HepG2 (cell line): Measurements from ENCODE around the gene TNKS1BP1. TPM values are rescaled to one million over a fixed set of nuclear protein-coding genes. Genes with fewer than 3 reads are reported as not detected.

Experiments used
- ATF1 ChIP-seq: IDR thresholded peaks from 2 replicates; pipeline ENCODE4 v1.6.1; 2016; ENCODE audit warnings: mild to moderate bottlenecking, control low read depth
- BCL6 ChIP-seq: IDR thresholded peaks from 2 replicates; pipeline ENCODE4 v1.6.1; 2016; ENCODE audit warnings: missing genetic modification reagents, missing compliant biosample characterization
- EEA1 ChIP-seq: sonication (generic); formaldehyde crosslinking; IDR thresholded peaks from 2 replicates; pipeline ENCODE4 v1.5.1; 2020; ENCODE audit warnings: mild to moderate bottlenecking, missing genetic modification reagents, borderline replicate concordance
- EZH2 ChIP-seq: conservative IDR thresholded peaks from 2 replicates; pipeline ENCODE4 v1.6.1; 2012; ENCODE audit warnings: mild to moderate bottlenecking, low read depth, low read length, moderate library complexity
- KDM5A ChIP-seq: fragments of 200-600 bp; sonication (generic); IDR thresholded peaks from 2 replicates; pipeline ENCODE4 v1.7.0; 2018; ENCODE audit warnings: antibody characterized with exemption, mild to moderate bottlenecking, low read length, borderline replicate concordance
- PITX1 ChIP-seq: sonication (generic); formaldehyde crosslinking; IDR thresholded peaks from 2 replicates; pipeline ENCODE4 v1.5.1; 2020; ENCODE audit warnings: mild to moderate bottlenecking, missing genetic modification reagents
- RXRB ChIP-seq: IDR thresholded peaks from 2 replicates; pipeline ENCODE4 v1.6.1; 2016; ENCODE audit warnings: borderline replicate concordance, missing genetic modification reagents, missing compliant biosample characterization
- SIX1 ChIP-seq: sonication (generic); formaldehyde crosslinking; IDR thresholded peaks from 2 replicates; pipeline ENCODE4 v1.4.0; 2020; ENCODE audit warnings: missing genetic modification reagents, borderline replicate concordance
- SP1 ChIP-seq, 2 experiments: fragments of 450-650 bp in 1 of 2; sonication (generic) in 1 of 2; formaldehyde crosslinking in 1 of 2; IDR thresholded peaks; 2 replicates each; pipeline versions ENCODE4 v1.4.0 to v1.6.1; 2016 to 2020; ENCODE audit warnings: missing genetic modification reagents in 1 of 2
- TMF1 ChIP-seq: sonication (generic); formaldehyde crosslinking; IDR thresholded peaks from 2 replicates; pipeline ENCODE4 v1.8.1; 2022; ENCODE audit warnings: low read depth, missing genetic modification reagents
- ZBTB1 ChIP-seq: sonication (generic); formaldehyde crosslinking; IDR thresholded peaks from 2 replicates; pipeline ENCODE4 v1.4.0; 2020; ENCODE audit warnings: missing genetic modification reagents, borderline replicate concordance
- ZBTB21 ChIP-seq: sonication (generic); formaldehyde crosslinking; IDR thresholded peaks from 2 replicates; pipeline ENCODE4 v1.4.0; 2020; ENCODE audit warnings: missing genetic modification reagents
- ZBTB38 ChIP-seq: sonication (generic); formaldehyde crosslinking; IDR thresholded peaks from 2 replicates; pipeline ENCODE4 v1.5.1; 2020; ENCODE audit warnings: mild to moderate bottlenecking, missing genetic modification reagents
- ZBTB42 ChIP-seq: sonication (generic); formaldehyde crosslinking; IDR thresholded peaks from 2 replicates; pipeline ENCODE4 v1.5.0; 2020; ENCODE audit warnings: mild to moderate bottlenecking, missing genetic modification reagents
- ZNF326 ChIP-seq: sonication (generic); formaldehyde crosslinking; IDR thresholded peaks from 2 replicates; pipeline ENCODE4 v1.4.0; 2020; ENCODE audit warnings: missing genetic modification reagents, borderline replicate concordance
- ZNF510 ChIP-seq: sonication (generic); formaldehyde crosslinking; IDR thresholded peaks from 2 replicates; pipeline ENCODE4 v1.4.0; 2020; ENCODE audit warnings: low read depth, mild to moderate bottlenecking, missing genetic modification reagents
- ZNF572 ChIP-seq: sonication (generic); formaldehyde crosslinking; IDR thresholded peaks from 2 replicates; pipeline ENCODE4 v1.5.1; 2020; ENCODE audit warnings: mild to moderate bottlenecking, missing genetic modification reagents
- ZNF605 ChIP-seq: sonication (generic); formaldehyde crosslinking; IDR thresholded peaks from 2 replicates; pipeline ENCODE4 v1.8.0; 2022; ENCODE audit warnings: mild to moderate bottlenecking, missing genetic modification reagents
- polyA plus RNA-seq, 8 experiments: library from polyadenylated mRNA; depleted of rRNA in 3 of 8; stranded (reverse) in 7 of 8; unstranded in 1 of 8; fragments of >200 nt; fragmentation: Illumina TruSeq in 4 of 8; extraction: Trizol in 4 of 8; gene quantifications; 2 replicates each; pipeline versions ENCODE4 v1.2.1 to v1.2.3, GENCODE V29; 2011 to 2016; ENCODE audit warnings: low read depth in 4 of 8, missing spikeins in 1 of 8, mixed read lengths in 1 of 8; ENCODE audit not compliant: insufficient read depth in 1 of 8
- total RNA-seq, 5 experiments: library from RNA; depleted of rRNA; stranded (reverse); fragments of >200 nt; fragmentation: Illumina TruSeq; extraction: Trizol; gene quantifications; 2 replicates each; pipeline ENCODE4 v1.2.3, GENCODE V29; 2016; ENCODE audit warnings: low read depth in 1 of 5
- TF ChIP-seq, protein P1 (sequence below): sonication (generic); formaldehyde crosslinking; IDR thresholded peaks from 2 replicates; pipeline ENCODE4 v1.4.0; 2020; ENCODE audit warnings: low read depth, missing genetic modification reagents
- TF ChIP-seq, protein P2 (sequence below): conservative IDR thresholded peaks from 2 replicates; pipeline ENCODE4 v1.6.1; 2018; ENCODE audit warnings: missing genetic modification reagents
- TF ChIP-seq, protein P3 (sequence below): sonication (generic); formaldehyde crosslinking; IDR thresholded peaks from 2 replicates; pipeline ENCODE4 v1.4.0; 2020; ENCODE audit warnings: missing genetic modification reagents
- TF ChIP-seq, protein P4 (sequence below): sonication (generic); formaldehyde crosslinking; IDR thresholded peaks from 2 replicates; pipeline ENCODE4 v1.4.0; 2020; ENCODE audit warnings: missing genetic modification reagents, low read depth, mild to moderate bottlenecking, borderline replicate concordance
- TF ChIP-seq, protein P5 (sequence below): sonication (generic); formaldehyde crosslinking; IDR thresholded peaks from 2 replicates; pipeline ENCODE4 v1.5.0; 2020; ENCODE audit warnings: missing genetic modification reagents

Gene TNKS1BP1
- total and polyA plus RNA-seq, 2 of the 13 experiments (the other 11 are each of a cell fraction or from before 2014, with no cell fraction given): 13.7 to 15.0 TPM

DNA sequence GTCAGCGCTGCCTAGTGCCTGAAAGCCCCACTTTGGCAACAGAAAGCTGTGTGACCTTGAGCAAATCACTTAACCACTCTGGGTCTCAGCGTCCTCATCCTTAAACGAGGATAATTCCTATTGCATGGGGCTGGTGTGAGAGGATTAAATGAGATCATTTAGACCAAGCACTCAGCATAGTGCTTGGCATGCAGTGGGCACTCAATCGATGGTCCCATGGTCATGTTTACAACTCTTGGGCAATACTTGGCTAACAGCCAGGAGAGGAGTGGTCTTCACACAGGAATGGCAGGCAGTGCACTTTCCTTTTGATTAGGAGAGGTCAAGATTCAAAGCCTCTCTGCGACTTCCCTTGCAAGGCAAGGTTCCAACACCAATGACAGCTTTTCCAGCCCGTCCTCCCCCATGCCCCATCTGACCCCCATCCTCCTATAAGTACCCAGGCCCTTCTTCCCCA lies 14.1 kb downstream of the TNKS1BP1 start (continued):
- TF ChIP-seq, protein P1, sequence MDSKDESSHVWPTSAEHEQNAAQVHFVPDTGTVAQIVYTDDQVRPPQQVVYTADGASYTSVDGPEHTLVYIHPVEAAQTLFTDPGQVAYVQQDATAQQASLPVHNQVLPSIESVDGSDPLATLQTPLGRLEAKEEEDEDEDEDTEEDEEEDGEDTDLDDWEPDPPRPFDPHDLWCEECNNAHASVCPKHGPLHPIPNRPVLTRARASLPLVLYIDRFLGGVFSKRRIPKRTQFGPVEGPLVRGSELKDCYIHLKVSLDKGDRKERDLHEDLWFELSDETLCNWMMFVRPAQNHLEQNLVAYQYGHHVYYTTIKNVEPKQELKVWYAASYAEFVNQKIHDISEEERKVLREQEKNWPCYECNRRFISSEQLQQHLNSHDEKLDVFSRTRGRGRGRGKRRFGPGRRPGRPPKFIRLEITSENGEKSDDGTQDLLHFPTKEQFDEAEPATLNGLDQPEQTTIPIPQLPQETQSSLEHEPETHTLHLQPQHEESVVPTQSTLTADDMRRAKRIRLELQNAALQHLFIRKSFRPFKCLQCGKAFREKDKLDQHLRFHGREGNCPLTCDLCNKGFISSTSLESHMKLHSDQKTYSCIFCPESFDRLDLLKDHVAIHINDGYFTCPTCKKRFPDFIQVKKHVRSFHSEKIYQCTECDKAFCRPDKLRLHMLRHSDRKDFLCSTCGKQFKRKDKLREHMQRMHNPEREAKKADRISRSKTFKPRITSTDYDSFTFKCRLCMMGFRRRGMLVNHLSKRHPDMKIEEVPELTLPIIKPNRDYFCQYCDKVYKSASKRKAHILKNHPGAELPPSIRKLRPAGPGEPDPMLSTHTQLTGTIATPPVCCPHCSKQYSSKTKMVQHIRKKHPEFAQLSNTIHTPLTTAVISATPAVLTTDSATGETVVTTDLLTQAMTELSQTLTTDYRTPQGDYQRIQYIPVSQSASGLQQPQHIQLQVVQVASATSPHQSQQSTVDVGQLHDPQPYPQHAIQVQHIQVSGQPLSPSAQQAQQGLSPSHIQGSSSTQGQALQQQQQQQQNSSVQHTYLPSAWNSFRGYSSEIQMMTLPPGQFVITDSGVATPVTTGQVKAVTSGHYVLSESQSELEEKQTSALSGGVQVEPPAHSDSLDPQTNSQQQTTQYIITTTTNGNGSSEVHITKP (CRISPR knock-in tag): no peak
- TF ChIP-seq PITX1 (CRISPR knock-in tag) (no peak), ZBTB21 (CRISPR knock-in tag) (no peak), SP1 (IDR thresholded peaks at IDR 0.05) (no peak), SP1 (CRISPR knock-in tag; IDR thresholded peaks at IDR 0.05) (no peak), ZBTB42 (CRISPR knock-in tag) (no peak), EZH2 (no peak), RXRB (CRISPR knock-in tag) (peak; percentile 47), ZNF605 (CRISPR knock-in tag) (no peak), KDM5A (no peak), ZBTB1 (CRISPR knock-in tag) (no peak), ATF1 (CRISPR knock-in tag) (no peak), SIX1 (CRISPR knock-in tag) (no peak), ZNF572 (CRISPR knock-in tag) (no peak), ZNF326 (CRISPR knock-in tag) (no peak), TMF1 (no peak), EEA1 (CRISPR knock-in tag) (no peak), BCL6 (CRISPR knock-in tag) (peak; percentile 70), ZNF510 (CRISPR knock-in tag) (no peak), ZBTB38 (CRISPR knock-in tag) (no peak)
- TF ChIP-seq, protein P2, sequence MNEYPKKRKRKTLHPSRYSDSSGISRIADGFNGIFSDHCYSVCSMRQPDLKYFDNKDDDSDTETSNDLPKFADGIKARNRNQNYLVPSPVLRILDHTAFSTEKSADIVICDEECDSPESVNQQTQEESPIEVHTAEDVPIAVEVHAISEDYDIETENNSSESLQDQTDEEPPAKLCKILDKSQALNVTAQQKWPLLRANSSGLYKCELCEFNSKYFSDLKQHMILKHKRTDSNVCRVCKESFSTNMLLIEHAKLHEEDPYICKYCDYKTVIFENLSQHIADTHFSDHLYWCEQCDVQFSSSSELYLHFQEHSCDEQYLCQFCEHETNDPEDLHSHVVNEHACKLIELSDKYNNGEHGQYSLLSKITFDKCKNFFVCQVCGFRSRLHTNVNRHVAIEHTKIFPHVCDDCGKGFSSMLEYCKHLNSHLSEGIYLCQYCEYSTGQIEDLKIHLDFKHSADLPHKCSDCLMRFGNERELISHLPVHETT (CRISPR knock-in tag): no peak
- TF ChIP-seq, protein P3, sequence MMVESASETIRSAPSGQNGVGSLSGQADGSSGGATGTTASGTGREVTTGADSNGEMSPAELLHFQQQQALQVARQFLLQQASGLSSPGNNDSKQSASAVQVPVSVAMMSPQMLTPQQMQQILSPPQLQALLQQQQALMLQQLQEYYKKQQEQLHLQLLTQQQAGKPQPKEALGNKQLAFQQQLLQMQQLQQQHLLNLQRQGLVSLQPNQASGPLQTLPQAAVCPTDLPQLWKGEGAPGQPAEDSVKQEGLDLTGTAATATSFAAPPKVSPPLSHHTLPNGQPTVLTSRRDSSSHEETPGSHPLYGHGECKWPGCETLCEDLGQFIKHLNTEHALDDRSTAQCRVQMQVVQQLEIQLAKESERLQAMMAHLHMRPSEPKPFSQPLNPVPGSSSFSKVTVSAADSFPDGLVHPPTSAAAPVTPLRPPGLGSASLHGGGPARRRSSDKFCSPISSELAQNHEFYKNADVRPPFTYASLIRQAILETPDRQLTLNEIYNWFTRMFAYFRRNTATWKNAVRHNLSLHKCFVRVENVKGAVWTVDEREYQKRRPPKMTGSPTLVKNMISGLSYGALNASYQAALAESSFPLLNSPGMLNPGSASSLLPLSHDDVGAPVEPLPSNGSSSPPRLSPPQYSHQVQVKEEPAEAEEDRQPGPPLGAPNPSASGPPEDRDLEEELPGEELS (CRISPR knock-in tag): peak; percentile 60; the same call in 1 of the 2 replicates
- TF ChIP-seq, protein P4, sequence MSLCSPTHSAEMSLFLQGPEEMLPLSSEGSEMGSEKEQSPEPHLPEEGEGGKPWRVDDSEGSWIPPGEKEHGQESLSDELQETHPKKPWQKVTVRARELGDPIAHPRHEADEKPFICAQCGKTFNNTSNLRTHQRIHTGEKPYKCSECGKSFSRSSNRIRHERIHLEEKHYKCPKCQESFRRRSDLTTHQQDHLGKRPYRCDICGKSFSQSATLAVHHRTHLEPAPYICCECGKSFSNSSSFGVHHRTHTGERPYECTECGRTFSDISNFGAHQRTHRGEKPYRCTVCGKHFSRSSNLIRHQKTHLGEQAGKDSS (CRISPR knock-in tag): no peak
- TF ChIP-seq, protein P5, sequence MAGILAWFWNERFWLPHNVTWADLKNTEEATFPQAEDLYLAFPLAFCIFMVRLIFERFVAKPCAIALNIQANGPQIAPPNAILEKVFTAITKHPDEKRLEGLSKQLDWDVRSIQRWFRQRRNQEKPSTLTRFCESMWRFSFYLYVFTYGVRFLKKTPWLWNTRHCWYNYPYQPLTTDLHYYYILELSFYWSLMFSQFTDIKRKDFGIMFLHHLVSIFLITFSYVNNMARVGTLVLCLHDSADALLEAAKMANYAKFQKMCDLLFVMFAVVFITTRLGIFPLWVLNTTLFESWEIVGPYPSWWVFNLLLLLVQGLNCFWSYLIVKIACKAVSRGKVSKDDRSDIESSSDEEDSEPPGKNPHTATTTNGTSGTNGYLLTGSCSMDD (CRISPR knock-in tag): no peak
